ENCODE measurements around the gene YWHAG. TPM values are rescaled to one million over a fixed set of nuclear protein-coding genes. Genes with fewer than 3 reads are reported as not detected.
A peak's percentile ranks its signal among the peaks of the same experiment; 100 is the strongest.
"Not testable (repeated sequence)": the region's sequence is repeated elsewhere in the genome, so short reads cannot be mapped to it uniquely, and the experiment has no call there.

YWHAG gene
- total RNA-seq, 2 donors from 2014 or later: 49.1 to 80.2 TPM

- Histone ChIP-seq H3K36me3 (no peaks in the 10 kb centered on the region), H3K27ac (peak overlapping the region; percentile 94 to 97), H3K4me1 (replicated peaks) (no peaks in the 10 kb centered on the region), H3K9me3 (no peaks in the 10 kb centered on the region), H3K27me3 (replicated peaks; ENCODE audit: insufficient read depth) (no peaks in the 10 kb centered on the region), H3K4me3 (peak overlapping the region; percentile 69 to 74)
- WGBS: 4% methylated on average over 25 of the region's 25 CpGs
- peak; percentile 53 for TF ChIP-seq POLR2AphosphoS5 (IDR thresholded peaks at IDR 0.05)
- TF ChIP-seq POLR2A (IDR thresholded peaks at IDR 0.05): peak; percentile 9
- peak in 2 of 4 experiments; percentile 51 to 55 for TF ChIP-seq CTCF (IDR thresholded peaks at IDR 0.05)
- intact Hi-C loops (cut with DNase I): loop anchor here (5.0 kb wide), 1 partner anchor 39 kb away; the partner anchor contains the start of gene YWHAG
- DNase-seq (ENCODE audit: low spot score): peak; percentile 48
Measured at GRCh38 chr7:76318488-76319353, 40.1 kb downstream of the YWHAG start.

- Histone ChIP-seq H3K4me1 (replicated peaks) (no peaks in the 10 kb centered on the region), H3K27me3 (replicated peaks; ENCODE audit: insufficient read depth) (no peaks in the 10 kb centered on the region), H3K4me3 (peak overlapping the region; percentile 69 to 74), H3K9me3 (no peaks in the 10 kb centered on the region), H3K27ac (peak overlapping the region; percentile 94 to 97), H3K36me3 (no peaks in the 10 kb centered on the region)
- intact Hi-C loops (cut with DNase I): loop anchor here (5.0 kb wide), 1 partner anchor 39 kb away; the partner anchor contains the start of gene YWHAG
- peak; percentile 98 for DNase-seq (ENCODE audit: low spot score)
- WGBS: under 1% methylated on average over 50 of the region's 50 CpGs
- peak; percentile 97 for TF ChIP-seq POLR2A (IDR thresholded peaks at IDR 0.05)
- TF ChIP-seq POLR2AphosphoS5 (IDR thresholded peaks at IDR 0.05): peak; percentile 97
- peak in 1 of 4 experiments; percentile 13 for TF ChIP-seq CTCF (IDR thresholded peaks at IDR 0.05)
Measured at GRCh38 chr7:76317782-76318487, 40.9 kb downstream of the YWHAG start.

- no peak for DNase-seq (ENCODE audit: low spot score)
- peak overlapping the region; percentile 69 to 74 for H3K4me3 ChIP-seq
- no peaks in the 10 kb centered on the region for H3K9me3 ChIP-seq
- intact Hi-C loops (cut with DNase I): loop anchor here (5.0 kb wide), 1 partner anchor 40 kb away; the partner anchor contains the start of gene YWHAG
- 51% methylated on average over 14 of the region's 14 CpGs for WGBS
- H3K36me3 ChIP-seq: no peaks in the 10 kb centered on the region
- no peaks in the 10 kb centered on the region for H3K4me1 ChIP-seq (replicated peaks)
- H3K27ac ChIP-seq: peak overlapping the region; percentile 94 to 97
- TF ChIP-seq POLR2AphosphoS5 (IDR thresholded peaks at IDR 0.05) (no peak), CTCF (IDR thresholded peaks at IDR 0.05) (no peak), POLR2A (IDR thresholded peaks at IDR 0.05) (no peak)
- H3K27me3 ChIP-seq (replicated peaks; ENCODE audit: insufficient read depth): no peaks in the 10 kb centered on the region
Measured at GRCh38 chr7:76316984-76317781, 41.6 kb downstream of the YWHAG start.

GRCh38 chr7:76315364-76315763, 43.4 kb downstream of the YWHAG start:
- 70% methylated on average over 5 of the region's 5 CpGs for WGBS
- no peak overlapping the region for H3K4me3 ChIP-seq
- no peak for DNase-seq (ENCODE audit: low spot score)
- H3K4me1 ChIP-seq (replicated peaks): peaks cover 2% of the 10 kb centered on the region
- intact Hi-C loops (cut with DNase I): loop anchor here (5.0 kb wide), 1 partner anchor 42 kb away; the partner anchor contains the start of gene YWHAG
- no peaks in the 10 kb centered on the region for H3K9me3 ChIP-seq
- no peaks in the 10 kb centered on the region for H3K36me3 ChIP-seq
- no peaks in the 10 kb centered on the region for H3K27me3 ChIP-seq (replicated peaks; ENCODE audit: insufficient read depth)
- H3K27ac ChIP-seq: no peak overlapping the region
- TF ChIP-seq POLR2A (IDR thresholded peaks at IDR 0.05) (no peak), CTCF (IDR thresholded peaks at IDR 0.05) (no peak), POLR2AphosphoS5 (IDR thresholded peaks at IDR 0.05) (no peak)

GRCh38 chr7:76314740-76315139, 44.1 kb downstream of the YWHAG start:
- H3K9me3 ChIP-seq; H3K36me3 ChIP-seq; DNase-seq (ENCODE audit: low spot score); H3K4me1 ChIP-seq (replicated peaks); H3K27me3 ChIP-seq (replicated peaks; ENCODE audit: insufficient read depth); H3K4me3 ChIP-seq: not testable (repeated sequence)
- WGBS: 66% methylated on average over 6 of the region's 6 CpGs
- intact Hi-C loops (cut with DNase I): loop anchor here (1.0 to 5.0 kb wide), 3 partner anchors 23 to 136 kb away; partner anchors contain the start of gene YWHAG
- H3K27ac ChIP-seq: peak overlapping the region in 1 of 2 donors; percentile 35

Measured in prostate gland (tissue), 2 donors.